ENCODE measurements around the gene PPP2R5E. TPM values are rescaled to one million over a fixed set of nuclear protein-coding genes. Genes with fewer than 3 reads are reported as not detected.

The PPP2R5E gene
- total RNA-seq, 1 donor from 2014 or later: 22.3 TPM

GRCh38 chr14:63474844-63475243 lies 68.3 kb downstream of the PPP2R5E start:
- DNase-seq (ENCODE audit: low read depth): no peak
- no peaks in the 10 kb centered on the region for H3K36me3 ChIP-seq (ENCODE audit: control insufficient read depth, insufficient read depth, low read length)
- TF ChIP-seq, protein P1, sequence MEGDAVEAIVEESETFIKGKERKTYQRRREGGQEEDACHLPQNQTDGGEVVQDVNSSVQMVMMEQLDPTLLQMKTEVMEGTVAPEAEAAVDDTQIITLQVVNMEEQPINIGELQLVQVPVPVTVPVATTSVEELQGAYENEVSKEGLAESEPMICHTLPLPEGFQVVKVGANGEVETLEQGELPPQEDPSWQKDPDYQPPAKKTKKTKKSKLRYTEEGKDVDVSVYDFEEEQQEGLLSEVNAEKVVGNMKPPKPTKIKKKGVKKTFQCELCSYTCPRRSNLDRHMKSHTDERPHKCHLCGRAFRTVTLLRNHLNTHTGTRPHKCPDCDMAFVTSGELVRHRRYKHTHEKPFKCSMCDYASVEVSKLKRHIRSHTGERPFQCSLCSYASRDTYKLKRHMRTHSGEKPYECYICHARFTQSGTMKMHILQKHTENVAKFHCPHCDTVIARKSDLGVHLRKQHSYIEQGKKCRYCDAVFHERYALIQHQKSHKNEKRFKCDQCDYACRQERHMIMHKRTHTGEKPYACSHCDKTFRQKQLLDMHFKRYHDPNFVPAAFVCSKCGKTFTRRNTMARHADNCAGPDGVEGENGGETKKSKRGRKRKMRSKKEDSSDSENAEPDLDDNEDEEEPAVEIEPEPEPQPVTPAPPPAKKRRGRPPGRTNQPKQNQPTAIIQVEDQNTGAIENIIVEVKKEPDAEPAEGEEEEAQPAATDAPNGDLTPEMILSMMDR (IDR thresholded peaks at IDR 0.05; ENCODE audit: insufficient read depth, low read length, poor library complexity, severe bottlenecking): no peak

GRCh38 chr14:63474111-63474510 lies 69.1 kb downstream of the PPP2R5E start:
- no peak for DNase-seq (ENCODE audit: low read depth)
- H3K36me3 ChIP-seq (ENCODE audit: control insufficient read depth, insufficient read depth, low read length): no peaks in the 10 kb centered on the region
- no peak overlapping the region for H3K4me3 ChIP-seq (ENCODE audit: low read depth, low read length)
- TF ChIP-seq, protein P1 (IDR thresholded peaks at IDR 0.05; ENCODE audit: insufficient read depth, low read length, poor library complexity, severe bottlenecking): no peak
- H3K27me3 ChIP-seq (ENCODE audit: control insufficient read depth, insufficient read depth, low read length): no peaks in the 10 kb centered on the region

More at GRCh38 chr14:63474844-63475243, 68.3 kb downstream of the PPP2R5E start:
- H3K4me3 ChIP-seq (ENCODE audit: low read depth, low read length): no peak overlapping the region
- H3K27me3 ChIP-seq (ENCODE audit: control insufficient read depth, insufficient read depth, low read length): no peaks in the 10 kb centered on the region

DNA sequence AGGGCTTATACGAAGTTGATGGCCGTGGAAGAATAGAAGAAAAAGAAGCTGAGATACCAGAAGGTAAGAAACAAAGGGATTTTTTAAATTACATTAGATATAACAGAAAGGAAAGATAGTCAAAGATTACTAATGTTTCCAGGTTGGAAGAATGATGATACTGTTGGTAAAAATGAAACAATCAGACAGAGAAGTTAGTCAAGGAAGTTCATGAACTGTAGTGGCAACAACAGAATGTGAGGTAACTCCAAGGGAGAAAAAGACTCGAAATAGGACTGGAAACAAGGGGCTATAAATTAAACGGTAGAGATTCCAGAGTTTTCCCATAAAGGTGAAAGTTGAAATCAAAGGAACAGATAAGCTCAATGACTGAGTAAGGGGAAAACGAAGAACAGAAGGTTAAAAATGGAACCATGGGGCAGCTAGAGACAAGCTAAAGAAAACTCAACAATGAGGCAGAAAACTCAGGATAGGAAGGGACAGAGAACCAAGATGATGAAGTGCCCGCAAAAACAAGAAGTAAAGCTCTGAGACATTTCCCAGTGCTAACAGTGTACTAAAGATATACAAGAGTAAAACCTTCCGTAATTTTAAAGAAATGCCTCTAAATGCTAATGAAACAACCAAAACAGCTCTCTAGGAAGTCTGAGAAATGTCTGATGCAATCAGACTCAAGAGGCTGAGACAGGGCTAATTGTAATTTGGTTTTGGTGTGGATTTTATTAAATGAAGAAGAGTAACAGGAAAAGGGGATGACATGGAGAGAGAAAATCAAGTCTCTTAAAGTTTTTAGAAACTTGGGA lies 70.0 kb downstream of the PPP2R5E start:
- no peaks in the 10 kb centered on the region for H3K27me3 ChIP-seq (ENCODE audit: control insufficient read depth, insufficient read depth, low read length)
- no peaks in the 10 kb centered on the region for H3K36me3 ChIP-seq (ENCODE audit: control insufficient read depth, insufficient read depth, low read length)
- TF ChIP-seq, protein P1 (IDR thresholded peaks at IDR 0.05; ENCODE audit: insufficient read depth, low read length, poor library complexity, severe bottlenecking): no peak
- DNase-seq (ENCODE audit: low read depth): no peak
- H3K4me3 ChIP-seq (ENCODE audit: low read depth, low read length): no peak overlapping the region

DNA sequence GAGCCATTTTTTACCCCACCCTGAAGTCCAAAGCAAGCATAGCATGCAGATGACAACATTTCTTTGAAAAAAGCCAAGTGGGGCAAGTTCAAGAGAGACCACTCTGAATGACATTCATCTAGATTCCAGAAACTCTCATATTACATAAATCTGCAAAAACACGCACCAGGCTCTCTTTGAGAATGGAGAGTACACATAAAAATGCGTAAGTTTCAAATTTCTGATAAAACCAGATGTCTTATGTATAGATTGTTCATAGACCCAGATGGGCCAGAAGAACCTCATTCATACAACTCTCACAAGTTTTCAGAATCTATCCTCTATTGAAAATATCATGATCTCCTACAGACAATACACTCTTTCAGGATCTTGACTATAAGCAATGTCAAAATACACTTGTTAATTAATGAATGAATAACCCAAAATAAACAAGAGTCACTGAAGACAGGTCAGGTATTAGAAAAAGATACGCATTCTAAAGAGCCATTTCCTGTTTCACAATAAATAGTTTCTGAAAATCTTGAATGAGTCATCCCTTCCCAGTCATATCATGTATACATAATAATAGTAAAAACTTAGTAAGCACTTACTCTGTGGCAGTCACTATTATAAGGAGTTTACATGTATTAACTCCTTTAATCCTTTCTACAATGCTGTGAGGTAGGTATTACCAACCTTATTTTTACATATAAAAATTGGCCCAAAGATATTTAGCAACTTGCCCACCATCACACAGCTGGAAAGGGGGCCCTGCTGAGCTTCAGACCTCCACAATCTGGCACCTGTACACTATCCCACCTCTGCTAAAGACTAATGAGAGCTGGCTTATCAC lies 72.0 kb downstream of the PPP2R5E start:
- Histone ChIP-seq H3K27me3 (ENCODE audit: control insufficient read depth, insufficient read depth, low read length) (no peaks in the 10 kb centered on the region), H3K4me3 (ENCODE audit: low read depth, low read length) (no peak overlapping the region), H3K36me3 (ENCODE audit: control insufficient read depth, insufficient read depth, low read length) (no peaks in the 10 kb centered on the region)
- TF ChIP-seq, protein P1 (IDR thresholded peaks at IDR 0.05; ENCODE audit: insufficient read depth, low read length, poor library complexity, severe bottlenecking): no peak
- peak; percentile 31 for DNase-seq (ENCODE audit: low read depth)

GRCh38 chr14:63468294-63468693 lies 74.9 kb downstream of the PPP2R5E start:
- no peak overlapping the region for H3K4me3 ChIP-seq (ENCODE audit: low read depth, low read length)
- DNase-seq (ENCODE audit: low read depth): no peak
- TF ChIP-seq, protein P1 (IDR thresholded peaks at IDR 0.05; ENCODE audit: insufficient read depth, low read length, poor library complexity, severe bottlenecking): no peak
- no peaks in the 10 kb centered on the region for H3K27me3 ChIP-seq (ENCODE audit: control insufficient read depth, insufficient read depth, low read length)
- H3K36me3 ChIP-seq (ENCODE audit: control insufficient read depth, insufficient read depth, low read length): no peaks in the 10 kb centered on the region

Measured in kidney epithelial cell (primary cell).